NCI-H128 (cell line): ENCODE measurements around the gene NECTIN3.

ENCODE experiments used
- DNase-seq: peaks from one replicate; lab custom pipeline; 2025; ENCODE audit not compliant: unreplicated experiment; lab: John Stamatoyannopoulos, UW

The NECTIN3 gene

DNA sequence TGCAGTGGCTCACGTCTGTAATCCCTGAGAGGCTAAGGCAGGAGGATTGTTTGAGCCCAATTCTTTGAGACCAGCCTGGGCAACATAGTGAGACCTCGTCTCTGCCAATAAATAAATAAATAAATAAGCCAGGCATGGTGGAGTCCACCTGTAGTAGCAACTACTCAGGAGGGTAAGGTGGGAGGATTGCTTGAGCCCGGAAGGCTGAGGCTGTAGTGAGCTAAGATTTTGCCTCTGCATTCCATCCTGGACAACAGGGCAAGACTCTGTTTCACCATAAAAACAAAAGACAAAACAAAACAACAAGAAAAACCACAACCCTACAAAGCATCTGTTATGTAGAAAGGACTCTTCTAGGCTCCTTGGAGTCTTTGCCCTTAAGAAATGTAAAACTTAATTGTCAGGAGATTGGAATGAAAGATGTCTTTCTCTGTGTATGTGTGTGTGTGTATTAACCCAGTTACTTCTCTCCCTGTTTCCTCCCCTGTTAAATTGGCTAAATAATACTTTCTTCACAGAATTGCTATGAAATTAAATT lies 9.5 kb downstream of the NECTIN3 start:
- no peak for DNase-seq

GRCh38 chr3:111084911-111085310 lies 13.3 kb downstream of the NECTIN3 start:
- DNase-seq: no peak

GRCh38 chr3:111087924-111088469 lies 16.4 kb downstream of the NECTIN3 start:
- DNase-seq: no peak

DNA sequence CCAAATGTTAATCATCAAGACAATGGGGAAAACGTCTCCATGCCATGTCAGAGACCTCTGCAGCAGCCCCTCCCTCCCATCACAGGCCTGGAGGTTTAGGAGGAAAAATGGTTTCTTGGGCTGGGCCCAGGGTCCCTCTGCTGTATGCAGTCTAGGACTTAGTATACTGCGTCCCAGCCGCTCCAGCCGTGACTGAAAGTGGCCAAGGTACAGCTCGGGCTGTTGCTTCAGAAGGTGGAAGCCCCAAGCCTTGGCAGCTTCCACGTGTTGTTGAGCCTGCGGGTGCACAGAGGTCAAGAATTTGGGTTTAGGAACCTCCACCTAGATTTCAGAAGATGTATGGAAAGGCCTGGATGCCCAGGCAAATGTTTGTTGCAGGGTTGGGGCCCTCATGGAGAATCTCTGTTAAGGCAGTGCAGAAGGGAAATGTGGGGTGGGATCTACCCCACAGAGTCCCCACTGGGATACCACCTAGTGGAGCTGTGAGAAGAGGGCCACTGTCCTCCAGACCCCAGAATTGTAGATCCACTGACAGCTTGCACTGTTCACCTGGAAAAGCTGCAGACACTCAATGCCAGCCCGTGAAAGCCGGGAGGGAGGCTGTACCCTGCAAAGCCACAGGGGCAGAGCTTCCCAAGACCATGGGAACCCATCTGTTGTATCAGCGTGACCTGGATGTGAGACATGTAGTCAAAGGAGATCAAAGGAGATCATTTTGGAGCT lies 25.0 kb downstream of the NECTIN3 start:
- DNase-seq: no peak

DNA sequence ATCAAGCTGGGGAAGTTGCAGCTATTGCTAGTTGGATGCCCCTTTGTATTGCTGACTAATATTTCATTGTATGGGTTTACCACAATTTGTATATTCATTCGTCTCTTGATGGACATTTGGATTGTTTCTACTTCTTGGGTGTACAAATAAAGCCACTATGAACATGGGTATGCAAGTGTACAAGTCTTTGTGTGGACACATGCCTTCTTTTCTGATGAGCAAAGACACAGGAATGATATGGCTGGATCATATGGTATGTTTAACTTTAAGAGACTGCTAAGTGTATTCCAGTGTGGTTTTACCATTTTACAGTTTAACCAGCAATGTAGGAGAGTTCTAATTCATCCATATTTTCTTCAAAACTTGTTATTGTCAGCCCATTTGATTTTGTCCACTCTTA lies 32.2 kb downstream of the NECTIN3 start:
- no peak for DNase-seq

DNA sequence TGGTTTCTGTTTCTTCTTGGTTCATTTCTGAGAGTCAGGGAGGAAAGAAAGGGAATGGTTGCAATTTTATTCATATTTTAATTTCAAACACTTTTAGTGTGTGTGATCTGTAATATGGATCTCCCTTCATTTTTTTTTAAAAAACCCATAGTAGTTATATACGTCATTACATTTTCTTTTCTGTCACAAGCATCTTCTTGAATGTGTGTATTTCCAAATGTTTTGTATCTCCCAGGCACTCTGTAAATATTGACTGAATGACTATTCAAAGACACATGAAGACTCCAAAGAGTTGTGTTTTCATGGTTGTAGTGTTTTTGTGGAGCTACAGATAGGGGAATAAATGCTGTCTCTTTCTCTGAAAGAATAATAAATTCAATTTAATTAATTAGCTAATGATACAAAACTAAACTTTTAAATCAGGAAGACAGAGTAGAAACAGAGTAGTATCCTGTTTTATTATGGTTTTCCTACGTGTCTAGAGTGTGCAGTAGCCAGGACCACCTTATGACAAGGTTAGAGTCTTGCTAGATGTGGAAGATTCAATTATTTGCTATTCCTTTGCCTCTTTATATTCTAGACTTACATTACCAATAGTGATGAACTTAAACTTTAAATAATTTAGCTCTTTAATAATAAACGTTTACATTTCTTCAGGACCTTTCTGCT lies 35.5 kb downstream of the NECTIN3 start:
- DNase-seq: no peak

DNA sequence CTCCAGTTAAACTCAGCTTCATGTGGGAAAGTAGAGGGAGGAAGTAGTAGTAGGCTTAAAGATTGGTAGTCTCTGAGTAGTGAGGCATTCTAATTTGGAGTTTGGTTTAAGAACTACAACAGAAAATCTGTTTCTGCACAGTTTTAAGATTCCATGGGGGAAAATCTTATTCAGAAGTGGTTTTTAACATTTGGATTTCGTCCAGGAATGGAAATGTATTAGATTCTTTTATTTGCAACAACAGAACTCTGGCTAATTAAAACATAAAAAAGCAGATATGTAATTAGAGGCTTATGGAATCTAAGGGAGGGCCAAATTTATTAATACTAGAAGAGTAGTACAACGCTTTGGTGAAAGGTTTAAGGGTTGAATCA lies 36.0 kb downstream of the NECTIN3 start:
- DNase-seq: no peak

GRCh38 chr3:111112913-111113312 lies 41.3 kb downstream of the NECTIN3 start:
- no peak for DNase-seq

DNA sequence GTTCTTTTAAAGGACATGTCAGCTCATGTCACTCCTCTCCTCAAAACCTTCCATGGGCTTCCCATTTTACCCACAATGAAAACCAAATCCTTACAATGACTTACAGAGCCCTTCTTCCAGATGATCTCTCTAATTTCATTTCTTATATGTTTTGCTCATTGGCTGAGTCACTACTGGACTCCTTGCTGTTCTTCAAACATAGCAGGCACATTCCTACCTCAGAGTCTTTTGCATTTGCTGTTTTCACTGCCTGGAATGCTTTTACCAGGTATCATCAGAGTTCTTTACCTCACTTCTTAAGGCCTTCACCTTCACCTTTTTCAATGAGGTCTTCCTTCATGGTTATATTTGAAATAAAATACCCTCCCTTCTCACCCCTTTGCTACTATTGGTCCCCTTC lies 57.3 kb downstream of the NECTIN3 start:
- DNase-seq: no peak

DNA sequence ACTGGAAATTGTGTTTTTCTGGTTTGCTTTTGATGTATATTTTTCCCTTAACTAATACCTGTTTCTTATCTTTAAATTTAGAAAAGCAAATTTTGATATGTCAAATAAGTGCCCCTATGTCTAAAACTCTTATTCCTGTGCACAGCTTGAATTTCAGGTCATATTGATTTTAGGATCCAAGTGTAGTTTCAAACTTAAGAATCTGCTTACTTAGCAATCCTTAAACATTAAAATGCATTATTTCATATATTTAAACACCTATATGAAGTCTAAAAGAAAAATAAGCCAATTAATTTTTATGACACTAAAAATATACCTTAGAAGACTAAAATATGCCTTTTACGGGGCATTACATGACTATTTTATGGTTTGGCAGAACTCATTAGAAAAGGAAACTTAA lies 59.2 kb downstream of the NECTIN3 start:
- no peak for DNase-seq

DNA sequence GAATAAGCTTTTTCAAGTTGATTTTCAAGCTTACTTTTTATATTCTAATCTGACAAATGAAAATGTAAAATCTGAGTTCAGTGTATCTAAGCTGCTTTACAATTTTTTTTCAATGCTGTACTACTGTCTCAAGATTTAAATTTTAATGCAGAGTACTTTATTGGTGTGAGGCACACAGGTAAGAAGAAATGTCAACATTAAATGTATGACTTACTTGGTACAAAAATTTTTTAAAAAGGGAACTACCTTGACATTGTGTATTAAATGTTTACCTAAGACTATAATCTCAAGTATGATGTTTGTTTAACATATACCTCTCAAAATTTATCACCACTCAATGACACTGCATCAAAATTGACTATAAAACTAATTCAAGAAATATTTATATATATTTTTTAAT lies 62.7 kb downstream of the NECTIN3 start:
- DNase-seq: no peak

DNA sequence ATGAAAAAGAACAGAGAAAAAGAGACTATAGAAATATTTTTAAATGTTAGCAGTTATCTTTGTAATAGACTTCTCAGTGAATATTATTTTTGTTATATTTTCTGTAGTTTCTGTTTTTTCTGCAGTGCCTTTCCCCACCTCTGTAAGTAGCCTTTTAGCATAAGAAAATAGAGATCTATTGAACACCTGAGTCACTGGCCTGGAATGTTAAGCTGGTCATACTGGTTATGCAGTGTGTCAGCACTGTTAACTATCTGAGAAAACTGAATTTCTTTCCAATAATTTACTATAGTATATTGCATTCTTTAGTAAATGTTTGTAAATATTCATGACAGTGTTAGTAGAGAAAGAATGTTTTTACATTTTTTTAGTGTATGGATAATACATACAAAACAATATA lies 79.8 kb downstream of the NECTIN3 start:
- no peak for DNase-seq

DNA sequence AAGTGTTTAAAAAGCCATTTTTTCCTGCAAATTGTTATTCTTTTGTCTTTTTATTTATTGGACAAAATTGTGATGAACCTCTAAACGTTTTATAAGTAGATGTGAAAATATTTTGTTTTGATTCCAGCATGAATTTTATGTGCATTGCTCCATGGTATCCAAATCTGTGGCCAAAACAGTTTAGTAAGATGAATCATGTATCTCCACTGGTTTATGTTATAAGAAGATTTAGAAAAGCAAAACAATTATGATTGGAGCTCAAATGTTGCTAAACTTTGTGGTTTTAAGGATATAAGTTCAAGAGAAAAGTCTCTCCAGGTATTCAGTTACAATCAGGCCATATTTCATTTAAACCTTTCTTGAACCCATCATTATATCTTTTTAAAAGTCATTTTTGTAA lies 80.9 kb downstream of the NECTIN3 start:
- DNase-seq: no peak

- no peak for DNase-seq
Observed at GRCh38 chr3:111156517-111156916, 84.9 kb downstream of the NECTIN3 start.

GRCh38 chr3:111159391-111159790 lies 87.8 kb downstream of the NECTIN3 start:
- no peak for DNase-seq

GRCh38 chr3:111164621-111165020 lies 93.0 kb downstream of the NECTIN3 start:
- no peak for DNase-seq

DNA sequence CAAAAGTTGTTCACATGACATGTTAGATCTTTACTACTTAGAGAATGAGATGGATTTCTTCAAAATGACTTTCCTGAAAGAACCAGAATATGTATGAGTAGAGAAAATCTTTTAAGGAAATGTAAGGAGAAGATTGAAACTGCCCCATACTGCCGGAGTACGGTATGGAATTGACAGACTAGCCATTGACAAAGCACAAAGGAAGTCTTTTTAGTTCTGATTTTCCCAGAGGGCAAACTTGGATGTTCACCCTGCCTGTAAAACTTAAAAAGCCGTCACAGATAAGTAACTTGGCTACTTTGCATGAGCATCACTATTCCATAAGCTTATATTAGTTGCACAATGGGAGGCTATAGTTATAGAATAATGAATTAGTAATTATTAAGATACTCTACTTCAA lies 93.8 kb downstream of the NECTIN3 start:
- no peak for DNase-seq

DNA sequence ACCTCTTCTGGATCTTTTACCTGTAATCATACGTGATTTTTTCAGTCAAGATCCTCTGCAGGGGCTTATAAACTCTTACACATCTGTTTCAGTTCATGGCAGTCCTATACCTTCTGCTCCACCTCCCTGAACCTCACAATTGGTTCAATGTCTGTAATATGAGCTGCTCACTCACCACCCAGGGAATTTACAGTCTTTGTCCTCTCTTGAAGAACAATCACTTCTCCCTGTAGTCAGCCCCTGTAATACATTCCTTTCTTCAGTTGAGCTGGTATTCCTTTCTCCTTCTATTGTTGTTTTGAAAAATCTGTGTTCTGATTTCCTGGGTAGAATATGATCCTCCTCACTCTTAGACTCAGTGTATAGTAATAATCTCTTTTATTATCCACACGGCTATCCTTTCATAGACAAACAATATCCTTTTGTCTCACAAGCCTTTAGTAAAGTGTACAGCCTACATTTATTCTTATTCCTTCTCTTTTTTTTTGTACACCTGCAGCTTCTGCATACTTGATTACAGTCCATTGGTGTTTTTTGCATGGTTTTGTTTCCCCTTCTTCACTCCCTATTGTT lies 101.8 kb downstream of the NECTIN3 start:
- DNase-seq: no peak

DNA sequence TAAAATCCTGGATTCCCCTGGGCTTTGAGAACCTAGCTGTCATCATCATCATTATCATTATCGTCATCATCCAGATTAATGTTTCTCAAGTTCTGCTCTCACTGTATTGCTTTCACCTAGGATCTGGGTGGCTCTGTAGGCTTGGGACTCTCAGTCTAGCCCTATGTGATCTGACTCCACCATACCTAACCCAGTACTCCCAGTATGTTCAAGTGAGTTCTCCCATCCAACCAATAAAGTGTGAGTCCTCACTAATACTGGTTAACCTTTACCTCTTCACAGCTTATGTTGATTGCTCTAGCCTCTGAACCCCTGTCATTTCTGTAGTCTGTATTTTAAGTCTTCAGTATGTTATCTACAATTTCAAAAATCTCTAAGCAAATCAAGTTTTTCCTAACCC lies 102.3 kb downstream of the NECTIN3 start:
- DNase-seq: no peak

DNA sequence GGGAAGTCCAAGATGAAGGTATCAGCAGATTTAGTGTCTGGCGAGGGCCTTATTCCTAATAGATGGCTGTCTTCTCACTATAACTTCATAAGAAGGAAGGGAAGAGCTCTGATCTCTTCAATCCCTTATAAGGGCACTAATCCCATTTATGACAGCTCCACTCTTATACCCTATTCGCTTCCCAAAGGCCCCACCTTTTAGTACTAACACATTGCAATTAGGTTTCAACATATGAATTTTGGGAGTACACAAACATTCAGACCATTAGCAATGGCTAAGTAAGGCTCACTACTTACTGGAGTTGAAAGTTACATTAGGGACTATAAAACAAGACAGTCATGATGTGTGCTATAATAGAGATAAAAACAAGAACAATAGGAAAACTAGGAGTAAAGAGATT lies 118.9 kb downstream of the NECTIN3 start:
- DNase-seq: no peak

GRCh38 chr3:111193472-111193871 lies 121.9 kb downstream of the NECTIN3 start:
- no peak for DNase-seq

- no peak for DNase-seq
Observed at GRCh38 chr3:111194048-111194447, 122.4 kb downstream of the NECTIN3 start.
